ENCODE measurements around the gene ARL15.

The ARL15 gene

GRCh38 chr5:54242297-54242696, 68.1 kb downstream of the ARL15 start:
- no peak for DNase-seq

DNA sequence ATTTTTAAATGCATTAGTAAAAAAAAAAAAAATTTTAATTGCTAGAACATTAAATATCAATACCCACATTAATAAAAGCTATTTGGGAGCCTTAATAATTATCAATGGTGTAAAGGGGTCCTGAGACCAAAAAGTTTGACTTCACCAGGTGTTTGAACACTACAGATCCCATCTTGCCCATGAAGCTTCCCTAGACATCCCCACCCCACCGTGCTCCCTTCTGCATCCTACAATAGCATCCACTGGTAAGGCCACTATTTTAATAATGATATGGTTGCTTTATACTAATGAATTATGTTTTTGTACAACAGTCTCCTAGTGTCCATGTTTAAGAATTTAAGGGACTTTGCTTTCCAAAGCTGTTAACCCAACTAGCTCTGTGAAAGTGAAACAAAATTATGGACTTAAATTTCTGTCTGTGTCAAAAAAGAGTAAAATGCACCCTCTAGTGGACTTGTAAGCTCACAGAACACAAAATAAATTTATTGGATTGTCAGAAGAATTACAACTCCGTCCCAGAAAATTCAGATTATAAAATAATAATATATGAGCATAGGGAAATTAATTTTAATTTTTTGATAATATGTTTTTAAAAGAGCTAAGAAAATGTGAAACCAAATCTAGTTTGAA, 76.0 kb downstream of the ARL15 start:
- peak; percentile 17 for DNase-seq

- DNase-seq: no peak
Observed at GRCh38 chr5:54230936-54231685, 79.3 kb downstream of the ARL15 start.

DNA sequence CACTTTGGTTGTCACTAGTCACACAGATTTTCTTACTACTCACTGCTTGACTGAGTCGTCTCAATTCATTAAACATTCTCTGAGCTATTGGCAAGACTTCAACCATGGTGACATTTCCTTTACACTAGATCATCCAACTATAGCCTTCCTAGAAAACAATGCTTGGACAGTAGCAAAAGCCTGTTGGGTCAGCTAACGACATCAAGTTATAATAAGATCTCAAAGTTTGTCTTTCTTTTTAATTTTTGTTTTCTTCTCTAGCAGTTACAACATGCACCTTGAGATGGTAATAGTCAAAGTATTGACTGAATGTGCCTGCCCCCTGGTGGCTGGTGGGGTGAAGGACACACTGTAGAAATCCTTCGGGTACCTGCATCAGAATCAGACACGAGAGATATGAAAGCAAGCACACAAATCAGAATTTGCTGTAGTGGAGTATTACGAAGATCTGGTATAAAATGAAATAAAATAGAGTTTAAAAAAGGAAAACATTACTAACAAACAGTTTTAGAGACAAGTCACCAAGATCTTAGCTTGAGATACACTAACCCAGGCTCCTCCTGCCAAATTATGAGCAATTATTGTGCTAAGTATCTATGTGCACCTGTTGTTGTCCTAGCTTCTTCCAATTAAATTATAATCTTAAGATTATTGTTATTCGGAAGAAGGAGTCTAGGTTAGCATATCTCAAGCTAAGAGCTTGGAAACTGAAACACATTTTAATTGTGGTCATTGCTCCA, 81.2 kb downstream of the ARL15 start:
- DNase-seq: peak; percentile 69

DNA sequence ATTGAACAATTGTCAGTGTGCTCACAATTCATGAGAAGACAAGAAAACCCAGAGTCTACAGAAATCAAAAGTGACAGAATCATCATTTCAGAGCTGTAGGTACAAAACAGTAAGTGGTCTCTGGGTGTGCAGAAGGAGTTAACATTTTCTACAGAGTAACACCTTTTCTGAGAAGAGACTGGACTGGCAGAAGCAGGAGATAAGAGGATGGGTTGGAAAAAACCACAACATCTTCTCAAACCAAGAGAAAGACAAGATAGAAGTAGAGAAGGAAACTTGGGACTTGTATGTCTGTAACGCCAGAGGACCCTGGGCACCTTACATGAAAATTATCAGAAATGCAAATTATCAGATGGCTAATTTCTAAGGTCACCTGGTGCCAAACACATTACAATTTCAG, 82.6 kb downstream of the ARL15 start:
- no peak for DNase-seq

DNA sequence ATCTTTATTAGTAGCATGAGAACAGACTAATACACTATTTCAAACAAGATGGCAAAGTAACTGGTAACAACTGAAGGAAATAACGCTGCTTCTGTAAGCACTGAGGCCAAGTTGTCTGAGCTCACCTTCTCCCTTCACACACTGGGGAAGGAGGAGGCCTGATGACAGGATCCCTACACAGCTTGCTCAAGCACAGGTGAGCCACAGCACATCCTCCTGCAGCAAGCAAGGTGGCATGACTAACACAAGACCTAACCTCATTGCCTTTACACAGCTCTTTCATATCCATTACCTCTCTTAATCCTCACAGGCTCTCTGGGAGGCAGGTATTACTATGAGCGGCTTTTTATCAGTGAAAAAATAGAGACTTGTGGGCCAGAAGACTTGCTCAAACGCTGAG, 83.3 kb downstream of the ARL15 start:
- DNase-seq: no peak

DNA sequence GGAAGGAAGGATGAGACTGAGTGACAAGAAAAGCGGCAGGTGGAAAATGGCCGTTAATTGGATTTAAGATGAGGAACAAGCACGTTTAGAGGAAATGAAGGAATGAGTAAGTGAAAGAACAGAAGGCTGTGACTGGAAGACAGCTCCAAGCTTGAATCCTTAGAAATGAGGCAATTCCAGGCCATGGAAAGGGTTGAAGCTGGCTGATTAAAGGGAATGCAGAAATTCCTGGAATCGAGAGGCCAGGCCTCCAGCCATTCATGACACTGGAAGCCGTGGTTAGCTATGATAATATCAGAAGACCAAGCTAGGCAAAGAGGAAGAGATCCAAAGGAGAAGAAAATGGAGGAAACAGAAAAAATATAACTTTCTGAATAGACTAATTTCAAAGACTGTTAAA, 84.2 kb downstream of the ARL15 start:
- no peak for DNase-seq

- no peak for DNase-seq
Observed at GRCh38 chr5:54224103-54224826, 86.1 kb downstream of the ARL15 start.

- no peak for DNase-seq
Observed at GRCh38 chr5:54222336-54222735, 88.0 kb downstream of the ARL15 start.

DNA sequence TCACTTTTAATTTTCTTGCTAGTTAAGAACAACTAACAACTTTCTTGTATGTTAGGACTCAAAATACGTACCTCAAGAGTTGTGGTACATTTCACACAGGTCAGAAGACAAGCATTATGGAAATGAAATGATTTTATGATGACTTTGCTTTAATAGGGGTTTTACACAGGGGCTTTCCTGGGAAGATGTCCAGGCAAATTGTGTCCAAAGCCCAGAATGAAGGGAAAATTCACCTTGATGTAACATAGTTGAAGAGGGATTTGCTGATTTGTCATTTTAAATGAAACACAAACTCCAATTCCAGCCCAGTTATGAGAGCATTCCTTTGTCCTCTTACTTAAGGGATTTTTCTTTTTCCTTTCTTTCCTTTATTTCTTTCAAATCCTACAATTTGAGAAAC, 89.2 kb downstream of the ARL15 start:
- no peak for DNase-seq

- DNase-seq: no peak
Observed at GRCh38 chr5:54220230-54221040, 89.9 kb downstream of the ARL15 start.

- peak; percentile 44 for DNase-seq
Observed at GRCh38 chr5:54217826-54218503, 92.4 kb downstream of the ARL15 start.

DNA sequence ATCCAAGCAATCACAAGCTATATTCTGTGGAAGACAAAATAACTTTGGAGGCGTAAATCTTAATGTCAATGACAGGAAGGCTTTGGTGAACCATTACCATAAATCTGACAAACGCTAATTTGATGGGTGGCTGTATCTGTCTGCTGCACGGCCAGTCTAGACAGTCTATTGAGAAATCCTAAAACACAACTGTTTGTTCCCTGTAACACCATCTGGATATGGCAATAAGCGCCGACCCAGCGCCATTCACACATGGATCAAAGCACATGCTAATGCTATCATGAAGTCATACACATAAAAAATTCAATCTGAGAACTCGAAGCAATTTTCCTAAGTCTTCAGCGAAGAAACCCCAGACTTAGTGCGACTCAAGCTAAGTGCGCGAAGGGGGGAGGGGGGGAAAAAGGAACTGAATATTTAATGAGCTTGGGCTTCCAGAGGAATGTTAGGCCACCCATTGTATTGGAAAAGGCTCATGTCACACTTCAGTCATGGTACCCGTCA, 95.1 kb downstream of the ARL15 start:
- no peak for DNase-seq

- DNase-seq: no peak
Observed at GRCh38 chr5:54214722-54215121, 95.7 kb downstream of the ARL15 start.

GRCh38 chr5:54212331-54212730, 98.0 kb downstream of the ARL15 start:
- no peak for DNase-seq

DNA sequence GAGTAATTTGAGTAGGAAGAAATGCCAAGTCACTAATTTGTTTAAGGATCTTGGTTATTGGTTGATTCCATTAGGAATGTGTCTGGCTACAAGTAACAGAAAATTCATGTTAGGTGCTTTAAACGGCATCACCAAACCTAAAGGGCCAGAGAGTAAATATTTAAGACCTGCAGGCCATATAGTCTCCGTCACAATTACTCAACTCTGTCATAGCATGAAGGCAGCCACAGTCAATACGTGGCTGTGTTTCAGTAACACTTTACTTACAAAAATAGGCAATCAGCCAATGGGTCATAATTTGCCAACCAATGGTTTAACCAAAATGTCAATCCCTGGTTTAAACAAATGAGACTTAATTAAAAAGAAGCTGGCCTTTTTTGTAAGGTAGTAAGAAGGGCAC, 98.5 kb downstream of the ARL15 start:
- no peak for DNase-seq

DNA sequence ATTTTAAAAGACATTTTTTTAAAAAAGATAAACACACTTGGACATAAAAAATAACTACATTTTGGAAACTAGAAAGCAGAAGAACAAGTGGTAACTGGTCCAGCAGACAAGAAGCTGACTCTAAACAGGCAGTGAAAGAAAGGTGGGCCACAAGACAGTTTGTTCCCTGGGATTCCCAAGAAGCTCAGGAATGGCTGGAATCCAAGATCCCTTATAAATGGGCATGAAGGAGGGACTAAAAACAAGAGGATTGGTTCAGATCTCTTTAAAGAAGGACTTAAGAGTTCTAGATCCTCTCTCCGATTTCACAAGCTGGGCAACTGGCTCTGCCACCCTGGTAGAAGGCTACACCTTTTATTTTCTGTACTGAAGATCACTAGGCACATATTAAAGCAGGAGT, 102.8 kb downstream of the ARL15 start:
- DNase-seq: no peak

DNA sequence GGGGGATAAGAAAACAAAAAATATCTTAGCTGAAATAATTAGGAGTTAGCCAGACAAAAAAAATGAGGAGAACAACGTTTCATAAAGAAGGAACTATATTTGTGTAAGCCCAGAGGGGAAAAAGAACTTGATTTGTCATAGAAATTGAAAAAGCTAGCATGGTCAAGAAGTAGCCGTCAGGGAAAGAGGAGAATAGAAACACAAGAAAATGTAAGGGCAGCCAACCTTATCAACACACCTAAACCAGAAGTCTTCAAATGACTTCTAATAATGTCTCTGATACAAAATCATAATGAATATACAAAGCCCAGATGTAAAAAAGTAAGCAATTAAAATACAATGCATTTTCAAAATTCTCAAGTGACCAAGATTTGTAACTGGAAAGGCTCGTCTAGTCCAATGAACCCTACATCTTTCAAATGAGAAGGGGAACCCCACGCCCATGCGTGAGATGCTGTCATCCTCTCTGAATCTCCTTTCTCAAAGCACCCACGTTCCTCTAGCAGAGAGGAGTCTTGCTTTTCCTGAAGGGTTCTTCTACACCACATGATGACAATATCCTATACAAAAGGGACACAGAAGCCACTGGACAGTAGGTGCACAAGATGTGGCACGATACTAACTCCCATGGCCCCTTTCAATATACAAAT, 103.7 kb downstream of the ARL15 start:
- no peak for DNase-seq

DNA sequence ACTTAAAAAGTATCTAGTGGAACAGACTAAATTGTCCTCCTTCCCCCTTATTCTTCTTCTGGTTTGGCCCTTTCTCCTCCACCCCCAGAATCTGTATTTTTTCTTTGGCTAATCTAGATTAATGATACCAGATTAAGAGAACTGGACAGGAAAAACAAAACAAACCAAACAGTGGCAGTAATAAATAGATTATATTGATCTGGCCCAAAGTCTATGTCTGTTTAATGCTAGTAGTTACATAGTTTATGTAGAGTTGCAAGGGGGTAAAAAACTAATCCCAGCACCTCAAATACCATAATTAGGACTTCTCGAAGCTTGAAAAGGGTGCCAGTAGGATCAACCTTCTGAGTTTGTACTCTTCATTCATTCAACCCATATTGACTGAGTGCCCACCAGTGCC, 104.5 kb downstream of the ARL15 start:
- no peak for DNase-seq

DNA sequence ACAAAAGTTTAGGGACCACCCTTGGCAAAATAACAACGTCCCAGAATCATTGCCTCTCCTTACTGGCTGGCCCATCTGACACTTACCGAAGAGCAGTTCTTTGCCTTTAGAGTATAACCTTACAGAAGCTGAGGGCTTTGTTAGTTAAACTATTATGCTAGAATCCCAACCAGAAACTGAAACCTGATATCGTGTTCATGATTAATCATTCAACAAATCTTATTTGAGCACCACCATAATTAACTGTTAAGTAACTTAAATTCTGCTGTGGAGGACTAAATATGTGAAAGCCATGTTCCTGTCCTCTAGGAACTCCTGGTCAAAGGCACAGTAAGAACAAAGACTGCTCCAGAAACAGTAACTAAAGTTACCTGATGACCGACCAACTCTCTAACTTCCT, 104.9 kb downstream of the ARL15 start:
- DNase-seq: no peak

GRCh38 chr5:54197018-54197417, 113.4 kb downstream of the ARL15 start:
- no peak for DNase-seq
